ENCODE results near the gene ALDH16A1.

Gene ALDH16A1

DNA sequence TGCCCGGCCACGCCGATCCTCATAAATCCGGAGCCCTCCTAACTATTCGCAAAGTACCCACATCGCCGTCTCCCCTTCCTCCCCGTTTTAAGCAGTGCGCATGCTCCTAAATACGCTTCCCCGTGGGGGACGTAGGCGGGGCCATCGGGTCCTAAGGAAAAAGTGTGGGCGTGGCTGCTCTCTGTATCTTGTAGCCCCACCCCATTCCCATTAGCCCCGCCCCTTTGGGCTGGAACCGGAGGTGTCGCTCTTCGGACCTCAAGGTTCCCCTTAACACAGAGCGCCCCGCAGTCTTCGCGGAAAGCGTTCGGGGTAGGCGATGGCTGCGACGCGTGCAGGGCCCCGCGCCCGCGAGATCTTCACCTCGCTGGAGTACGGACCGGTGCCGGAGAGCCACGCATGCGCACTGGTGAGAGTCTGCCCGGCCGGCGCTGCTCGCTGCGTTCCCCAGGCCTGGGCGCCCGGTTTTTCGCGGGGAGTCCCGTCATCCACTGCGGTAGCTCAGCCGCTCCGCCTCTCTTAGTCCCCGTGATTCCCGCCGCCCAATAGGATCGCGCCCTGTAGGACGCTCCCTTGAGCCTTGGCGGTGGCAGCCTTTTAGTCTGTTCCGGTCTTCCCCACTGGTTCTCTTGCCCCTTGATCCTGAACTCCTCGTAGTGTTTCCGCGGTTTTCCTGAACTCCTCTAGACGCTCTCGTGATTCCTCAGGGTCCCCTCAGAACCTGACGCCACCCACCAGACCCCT is at the start of gene ALDH16A1:
Gene ALDH16A1, plus strand, starts transcription at position 213 of the 744 bp plus-strand sequence. Its CDS starts 107 bp downstream, at position 320.
- peak; percentile 98 for DNase-seq

DNA sequence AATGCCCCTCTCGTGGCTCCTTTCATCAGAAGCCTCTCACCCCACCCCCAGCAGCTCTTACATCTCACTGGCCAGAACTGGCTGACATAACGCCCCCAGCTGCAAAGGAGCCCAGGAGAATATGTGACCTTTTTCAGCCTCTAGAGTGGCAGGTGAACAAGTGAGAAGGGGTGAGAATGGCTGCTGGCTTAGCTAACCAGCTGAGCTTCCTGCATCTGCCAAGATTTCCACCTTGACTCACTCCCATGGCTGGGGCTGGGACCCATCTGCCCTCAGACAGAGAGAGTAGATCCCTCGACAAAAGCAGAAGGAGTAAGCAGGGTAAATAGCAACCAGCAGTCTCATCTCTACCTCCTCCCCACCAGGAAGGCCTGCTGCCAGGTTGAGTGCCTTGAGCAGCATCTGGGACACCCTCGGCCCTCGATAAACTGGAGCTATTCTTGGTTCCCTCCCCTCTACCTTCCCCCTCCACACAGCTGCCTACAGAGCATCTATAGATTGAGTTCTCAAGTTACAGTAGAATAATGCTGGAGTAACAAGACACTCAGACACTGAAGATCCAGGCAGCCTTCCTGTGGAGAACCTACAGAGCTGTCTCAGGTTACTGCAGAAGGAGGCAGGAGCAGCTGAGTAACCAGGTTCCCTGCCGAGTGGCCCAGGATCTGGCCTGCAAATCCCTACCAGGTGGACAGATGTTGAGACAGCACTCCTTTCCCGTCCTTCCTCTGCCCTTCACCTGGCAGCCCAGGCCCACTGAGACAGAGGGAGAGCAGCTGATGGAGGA is 49.4 kb upstream of the ALDH16A1 start:
- no peak for DNase-seq

- DNase-seq = no peak
Observed at GRCh38 chr19:49407079-49407478, 45.9 kb upstream of the ALDH16A1 start.

DNA sequence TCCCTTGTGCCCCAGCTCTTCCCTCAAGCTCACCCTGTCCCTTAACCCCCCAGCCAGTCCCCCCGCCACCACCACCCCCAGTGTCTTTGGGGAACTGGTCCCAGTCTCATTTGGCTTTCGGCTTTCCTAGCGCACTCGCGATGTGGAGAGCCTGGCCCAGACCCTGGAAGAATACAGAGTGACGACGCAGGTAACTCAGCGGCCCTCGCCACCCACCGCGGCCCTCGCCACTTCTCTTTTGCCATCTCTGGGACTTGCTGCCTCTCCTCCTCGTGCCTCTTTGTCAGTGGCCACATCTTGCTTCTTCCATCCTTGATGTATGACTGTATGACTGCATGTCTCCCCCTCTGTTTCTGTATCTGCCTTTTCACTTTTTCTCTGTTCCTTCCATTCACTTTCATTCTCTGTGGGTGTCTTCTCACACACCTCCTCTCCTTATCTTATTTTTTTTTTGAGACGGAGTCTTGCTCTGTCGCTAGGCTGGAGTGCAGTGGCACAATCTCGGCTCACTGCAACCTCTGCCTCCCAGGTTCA is 45.5 kb upstream of the ALDH16A1 start:
- no peak for DNase-seq

DNA sequence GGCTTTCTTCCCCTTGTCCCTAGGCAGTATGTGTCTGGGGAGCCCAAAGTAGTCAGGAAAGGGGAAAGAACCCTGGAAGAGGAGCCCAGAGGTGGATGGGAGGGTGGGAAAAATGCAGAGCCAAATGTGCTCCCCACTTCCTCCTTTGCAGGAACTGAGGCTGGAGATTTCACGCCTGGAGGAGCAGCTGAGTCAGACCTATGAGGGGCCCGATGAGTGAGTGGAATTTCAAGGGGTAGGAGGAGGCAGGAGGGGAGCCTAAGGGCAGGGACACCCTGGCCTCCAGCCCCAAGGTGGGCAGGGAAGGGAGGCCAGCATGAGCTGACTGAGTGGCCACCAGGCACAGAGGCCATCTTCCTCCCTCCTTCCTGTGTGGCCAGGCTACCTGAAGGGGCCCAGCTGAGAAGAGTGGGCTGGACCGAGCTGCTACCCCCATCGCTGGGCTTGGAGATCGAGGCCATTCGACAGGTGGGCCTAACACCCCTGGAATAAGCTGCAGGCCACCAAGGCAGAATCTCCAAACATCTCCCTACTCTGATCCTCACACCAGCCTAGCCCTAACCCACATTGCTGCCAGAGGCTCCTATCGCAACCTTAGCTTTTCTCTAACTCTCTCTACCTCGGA is 44.1 kb upstream of the ALDH16A1 start:
- no peak for DNase-seq

GRCh38 chr19:49409441-49410029 is 43.5 kb upstream of the ALDH16A1 start:
- peak; percentile 48 for DNase-seq

DNA sequence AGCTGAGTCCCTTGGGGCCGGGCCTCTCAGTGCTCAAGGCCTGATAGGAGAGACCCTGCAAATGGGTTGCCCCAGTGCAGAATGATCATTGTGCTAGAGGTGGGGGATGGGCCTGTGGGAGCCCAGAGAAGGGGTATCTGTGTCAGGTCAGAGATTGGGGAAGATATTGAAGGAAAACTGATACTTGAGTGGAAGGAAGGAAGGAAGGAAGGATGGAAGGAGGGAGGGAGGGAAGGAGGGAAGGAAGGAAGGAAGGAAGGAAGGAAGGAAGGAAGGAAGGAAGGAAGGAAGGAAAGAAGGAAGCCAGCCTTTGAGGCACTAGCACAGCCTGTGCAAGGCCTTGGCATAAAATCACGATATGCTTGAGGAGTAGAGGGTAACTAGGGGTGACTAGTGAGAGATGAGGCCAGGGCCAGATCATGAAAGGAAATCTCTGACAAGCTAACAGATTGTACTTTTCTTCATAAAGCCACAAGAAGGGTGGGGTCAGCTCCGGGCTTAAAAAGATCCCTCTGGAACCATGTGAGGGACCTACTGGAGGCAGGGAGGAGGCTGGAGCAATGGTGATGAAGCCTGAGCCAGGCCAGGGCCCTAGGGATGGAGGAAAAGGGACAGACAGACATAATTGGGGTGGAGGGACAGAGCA is 41.2 kb upstream of the ALDH16A1 start:
- DNase-seq = no peak

- no peak for DNase-seq
Observed at GRCh38 chr19:49413348-49413747, 39.7 kb upstream of the ALDH16A1 start.

GRCh38 chr19:49414256-49414655 is 38.8 kb upstream of the ALDH16A1 start:
- DNase-seq = no peak

- no peak for DNase-seq
Observed at GRCh38 chr19:49415102-49415809, 37.8 kb upstream of the ALDH16A1 start.

GRCh38 chr19:49415810-49416200 is 37.2 kb upstream of the ALDH16A1 start:
- DNase-seq = no peak

GRCh38 chr19:49417088-49417487 is 35.9 kb upstream of the ALDH16A1 start:
- DNase-seq = no peak

- DNase-seq = no peak
Observed at GRCh38 chr19:49418511-49418910, 34.5 kb upstream of the ALDH16A1 start.

- DNase-seq = no peak
Observed at GRCh38 chr19:49419173-49419572, 33.9 kb upstream of the ALDH16A1 start.

DNA sequence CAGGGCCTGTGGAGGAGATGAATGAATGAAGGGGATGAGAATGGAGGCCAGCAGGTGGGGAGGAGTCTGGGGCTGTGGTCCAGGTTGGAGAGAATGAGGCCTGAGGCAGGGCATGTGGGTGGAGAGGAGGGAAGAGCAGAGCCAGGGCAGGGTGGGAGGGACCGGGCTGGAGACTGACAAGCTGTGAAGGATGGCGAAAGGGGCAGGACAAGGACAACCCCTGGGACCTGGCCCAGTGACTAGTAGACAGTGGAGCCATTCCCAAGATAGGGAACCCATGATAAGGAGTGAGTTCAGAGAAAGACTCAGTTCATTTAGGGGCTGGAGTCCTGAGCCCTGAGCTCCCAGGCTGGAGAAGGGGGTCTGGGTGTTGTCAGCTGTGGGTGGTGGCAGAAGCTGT is 32.8 kb upstream of the ALDH16A1 start:
- DNase-seq = no peak

- peak; percentile 43 for DNase-seq
Observed at GRCh38 chr19:49421039-49421877, 31.8 kb upstream of the ALDH16A1 start.

DNA sequence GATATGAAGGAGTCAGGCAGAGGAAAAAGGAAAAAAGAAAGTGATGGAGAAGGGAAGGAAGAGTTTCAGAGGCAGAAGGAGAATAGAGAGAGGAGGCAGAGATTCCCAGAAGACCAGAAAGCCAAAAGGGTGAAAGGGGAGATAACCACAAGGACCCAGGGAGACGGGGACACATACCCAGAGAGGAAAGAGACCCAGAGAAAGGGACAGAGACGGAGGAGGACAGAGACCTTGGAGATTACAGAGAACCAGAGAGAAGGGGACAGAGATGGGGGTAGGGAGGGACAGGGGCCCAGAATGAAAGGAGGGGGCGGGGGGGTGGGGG is 31.2 kb upstream of the ALDH16A1 start:
- DNase-seq = no peak

DNA sequence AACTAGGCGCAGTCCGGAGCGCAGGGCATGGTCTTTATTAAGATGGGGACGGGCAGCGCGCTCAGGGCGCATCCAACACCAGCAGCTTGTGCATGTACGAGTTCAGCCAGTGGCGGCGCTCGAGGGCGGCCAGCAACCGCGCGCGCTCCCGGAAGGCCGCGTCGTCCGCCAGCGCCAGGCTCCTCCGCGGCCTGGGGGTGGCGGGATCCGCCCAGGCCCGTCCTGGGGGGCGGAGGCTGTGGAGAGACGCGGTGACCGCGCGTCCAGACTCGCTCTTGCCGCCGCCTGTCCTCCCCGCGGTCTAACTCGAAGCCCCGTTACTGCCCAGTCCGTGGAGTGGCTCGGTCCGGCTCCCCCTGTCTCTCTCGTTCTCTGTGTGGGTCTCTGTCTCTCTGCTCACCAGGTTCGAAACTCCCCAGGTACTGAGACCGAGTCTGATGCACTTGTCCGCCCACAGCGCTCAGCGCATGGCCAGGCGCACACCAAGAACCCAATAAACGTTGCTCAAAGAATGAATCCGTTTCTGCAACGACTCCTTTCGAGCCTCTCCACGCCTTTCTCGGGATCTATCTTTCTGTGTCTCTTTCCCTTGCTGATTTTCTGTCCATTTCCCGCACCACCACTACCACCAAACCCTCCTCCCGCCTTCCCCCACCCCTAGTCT is 30.5 kb upstream of the ALDH16A1 start:
- DNase-seq = peak; percentile 58

DNA sequence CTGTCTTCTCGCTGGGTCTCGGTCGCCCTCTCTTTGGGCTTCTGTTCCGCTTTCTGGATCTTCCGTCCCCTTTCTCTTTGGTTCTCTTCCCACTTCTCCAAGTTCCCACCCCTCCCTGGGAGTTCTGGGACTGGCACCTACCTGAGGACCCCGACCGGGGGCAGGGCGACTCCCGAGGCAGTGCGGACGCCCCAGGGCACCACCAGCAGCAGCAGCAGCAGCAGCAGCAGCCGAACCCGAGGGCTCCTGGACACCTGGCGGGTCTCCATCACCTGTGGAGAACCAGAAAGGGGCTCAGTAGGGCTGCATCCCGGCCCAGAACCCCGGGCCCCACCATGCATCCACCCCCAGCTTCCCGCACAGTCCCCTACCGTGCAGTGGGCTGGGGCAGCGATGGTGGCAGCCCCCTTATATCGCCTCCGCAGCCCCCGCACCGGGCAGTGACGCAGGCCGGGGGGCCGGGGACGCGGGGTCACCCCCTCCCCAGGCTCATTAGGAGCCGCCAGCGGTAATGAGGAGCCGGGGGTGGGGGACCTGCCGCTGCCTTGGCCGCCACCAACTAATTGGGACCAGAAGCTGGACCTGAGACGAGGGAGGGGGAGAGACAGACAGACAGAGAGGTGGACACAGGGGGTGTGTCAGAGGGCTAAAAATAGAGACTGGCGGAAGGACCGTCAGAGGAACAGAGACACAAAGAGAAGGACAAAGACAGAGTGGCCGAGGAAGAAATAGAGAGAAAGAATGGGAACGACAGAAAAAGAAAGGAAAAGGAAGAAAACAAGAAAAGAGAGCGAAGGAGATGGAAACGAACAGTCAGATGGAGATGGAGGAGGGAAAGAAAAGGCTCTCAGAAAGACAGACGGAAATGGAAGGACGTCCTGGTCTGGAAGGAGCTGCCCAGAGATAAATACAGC is 29.7 kb upstream of the ALDH16A1 start, which contains the start of gene PTH2:
Gene PTH2, minus strand, starts transcription at position 371 of the 914 bp plus-strand sequence. Its CDS starts 102 bp downstream, at position 269.
- DNase-seq = no peak
